HFFc6 (cell line): ENCODE data around the gene PORCN. TPM values are rescaled to one million over a fixed set of nuclear protein-coding genes. Genes with fewer than 3 reads are reported as not detected.
"Not testable (repeated sequence)": the region's sequence is repeated elsewhere in the genome, so short reads cannot be mapped to it uniquely, and the experiment has no call there.

Experiments
- DNase-seq: peaks from one replicate; pipeline ENCODE4 v3.0.0-alpha.2; 2018
- H3K27ac Mint-ChIP-seq: 2 replicates; pipeline ENCODE4 v1.8.0; 2020; ENCODE audit warnings: mild to moderate bottlenecking, mixed read lengths
- H3K27me3 Mint-ChIP-seq: 2 replicates; pipeline ENCODE4 v1.8.0; 2021; ENCODE audit warnings: mild to moderate bottlenecking, moderate library complexity, mixed read lengths; ENCODE audit not compliant: insufficient read depth
- H3K36me3 Mint-ChIP-seq: 2 replicates; pipeline ENCODE4 v1.8.0; 2021; ENCODE audit warnings: low read depth, mixed read lengths
- H3K4me1 Mint-ChIP-seq: 2 replicates; pipeline ENCODE4 v1.8.0; 2020; ENCODE audit warnings: low read depth, mixed read lengths
- H3K4me3 Mint-ChIP-seq: 2 replicates; pipeline ENCODE4 v1.8.0; 2020; ENCODE audit warnings: mild to moderate bottlenecking, moderate library complexity, mixed read lengths
- H3K9me3 Mint-ChIP-seq: 2 replicates; pipeline ENCODE4 v1.8.0; 2020; ENCODE audit warnings: mild to moderate bottlenecking, mixed read lengths
- total RNA-seq, 6 experiments: library from RNA; stranded (reverse); fragmentation: NEBNext Ultra II Directional; extraction: Animal tissue kit (Norgen Biotek cat#: 25700); gene quantifications; 2 replicates in 1 of 6; 3 replicates in 5 of 6; pipeline ENCODE4 v1.2.3, GENCODE V29; 2021
- TF ChIP-seq, protein P1 (sequence below): fragments of 200-600 bp; sonication (generic); IDR thresholded peaks from 2 replicates; pipeline ENCODE4 v1.5.0; 2021; ENCODE audit warnings: antibody characterized with exemption, mild to moderate bottlenecking

PORCN gene
- total RNA-seq, 6 experiments from 2014 or later, result 9.0 to 13.8 (median 10.7) TPM

- Mint-ChIP-seq H3K36me3 (peaks cover 6% of the 10 kb centered on the region; the same call in 1 of the 2 replicates), H3K4me1 (peaks cover 10% of the 10 kb centered on the region), H3K9me3 (no peaks in the 10 kb centered on the region), H3K4me3 (peak overlapping the region; percentile 86), H3K27me3 (no peaks in the 10 kb centered on the region; the same call in 1 of the 2 replicates), H3K27ac (peak overlapping the region; percentile 69)
- TF ChIP-seq, protein P1, sequence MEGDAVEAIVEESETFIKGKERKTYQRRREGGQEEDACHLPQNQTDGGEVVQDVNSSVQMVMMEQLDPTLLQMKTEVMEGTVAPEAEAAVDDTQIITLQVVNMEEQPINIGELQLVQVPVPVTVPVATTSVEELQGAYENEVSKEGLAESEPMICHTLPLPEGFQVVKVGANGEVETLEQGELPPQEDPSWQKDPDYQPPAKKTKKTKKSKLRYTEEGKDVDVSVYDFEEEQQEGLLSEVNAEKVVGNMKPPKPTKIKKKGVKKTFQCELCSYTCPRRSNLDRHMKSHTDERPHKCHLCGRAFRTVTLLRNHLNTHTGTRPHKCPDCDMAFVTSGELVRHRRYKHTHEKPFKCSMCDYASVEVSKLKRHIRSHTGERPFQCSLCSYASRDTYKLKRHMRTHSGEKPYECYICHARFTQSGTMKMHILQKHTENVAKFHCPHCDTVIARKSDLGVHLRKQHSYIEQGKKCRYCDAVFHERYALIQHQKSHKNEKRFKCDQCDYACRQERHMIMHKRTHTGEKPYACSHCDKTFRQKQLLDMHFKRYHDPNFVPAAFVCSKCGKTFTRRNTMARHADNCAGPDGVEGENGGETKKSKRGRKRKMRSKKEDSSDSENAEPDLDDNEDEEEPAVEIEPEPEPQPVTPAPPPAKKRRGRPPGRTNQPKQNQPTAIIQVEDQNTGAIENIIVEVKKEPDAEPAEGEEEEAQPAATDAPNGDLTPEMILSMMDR, result peak; percentile 6; the same call in 1 of the 2 replicates
- DNase-seq, result peak; percentile 1
Observed at GRCh38 chrX:48540028-48540375, 31.2 kb downstream of the PORCN start.

DNA sequence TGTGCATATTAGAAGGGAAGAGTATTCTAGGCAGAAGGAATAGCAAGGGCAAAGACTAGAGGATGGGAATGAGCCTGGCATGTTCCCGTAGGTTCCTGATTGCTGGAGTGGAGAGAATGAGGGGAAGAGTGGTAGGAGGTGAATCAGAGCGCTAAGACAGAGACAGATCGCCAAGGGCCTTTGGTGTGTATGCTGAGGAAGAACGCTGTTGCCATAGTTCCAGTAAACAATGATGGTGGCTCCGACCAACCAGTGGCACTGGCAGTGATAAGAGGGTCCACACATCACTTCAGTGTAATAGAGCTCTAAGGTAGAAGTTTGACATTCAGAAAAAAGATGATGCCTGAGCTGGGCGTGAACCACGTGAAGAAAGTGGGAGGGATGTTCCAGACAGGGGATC, 31.7 kb downstream of the PORCN start:
- TF ChIP-seq, protein P1, result no peak
- H3K27ac Mint-ChIP-seq, result peak overlapping the region; percentile 69
- no peaks in the 10 kb centered on the region; the same call in 1 of the 2 replicates for H3K27me3 Mint-ChIP-seq
- peak overlapping the region; percentile 86 for H3K4me3 Mint-ChIP-seq
- no peaks in the 10 kb centered on the region for H3K9me3 Mint-ChIP-seq
- peaks cover 8% of the 10 kb centered on the region; the same call in 1 of the 2 replicates for H3K36me3 Mint-ChIP-seq
- H3K4me1 Mint-ChIP-seq, result peaks cover 10% of the 10 kb centered on the region
- DNase-seq, result no peak

GRCh38 chrX:48541140-48541814, 32.5 kb downstream of the PORCN start:
- Mint-ChIP-seq H3K36me3 (peaks cover 9% of the 10 kb centered on the region; the same call in 1 of the 2 replicates), H3K27ac (no peak overlapping the region), H3K4me3 (0 out of 2 replicates have a peak overlapping the region, but pooled peaks have one; percentile 37), H3K4me1 (peaks cover 10% of the 10 kb centered on the region), H3K9me3 (no peaks in the 10 kb centered on the region), H3K27me3 (no peaks in the 10 kb centered on the region; the same call in 1 of the 2 replicates)
- TF ChIP-seq, protein P1, result no peak
- no peak for DNase-seq

DNA sequence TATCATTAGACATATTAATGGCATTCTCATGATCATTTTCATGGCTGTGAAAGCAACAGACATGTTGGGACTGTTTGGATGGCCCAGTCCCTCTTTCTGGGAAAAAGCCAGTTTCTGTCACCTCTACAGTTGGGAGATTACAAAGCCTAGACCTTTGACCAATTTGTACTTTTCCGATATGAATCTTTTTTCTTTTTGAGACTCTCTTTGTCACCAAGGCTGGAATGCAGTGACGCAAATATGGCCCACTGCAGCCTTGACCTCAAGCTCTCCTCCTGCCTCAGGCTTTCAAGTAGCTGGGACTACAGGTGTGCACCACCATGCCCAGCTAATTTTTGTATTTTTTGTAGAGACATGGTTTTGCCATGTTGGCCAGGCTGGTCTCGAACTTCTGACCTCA, 40.1 kb downstream of the PORCN start:
- Mint-ChIP-seq H3K4me3 (no peak overlapping the region), H3K27ac (no peak overlapping the region), H3K36me3 (0 out of 2 replicates have a peak, but pooled peaks cover 3% of the 10 kb centered on the region), H3K4me1 (no peaks in the 10 kb centered on the region), H3K27me3 (no peaks in the 10 kb centered on the region), H3K9me3 (no peaks in the 10 kb centered on the region)
- DNase-seq, result no peak
- TF ChIP-seq, protein P1, result no peak

GRCh38 chrX:48555731-48556325, 47.0 kb downstream of the PORCN start:
- H3K27ac Mint-ChIP-seq, result not testable (repeated sequence)

DNA sequence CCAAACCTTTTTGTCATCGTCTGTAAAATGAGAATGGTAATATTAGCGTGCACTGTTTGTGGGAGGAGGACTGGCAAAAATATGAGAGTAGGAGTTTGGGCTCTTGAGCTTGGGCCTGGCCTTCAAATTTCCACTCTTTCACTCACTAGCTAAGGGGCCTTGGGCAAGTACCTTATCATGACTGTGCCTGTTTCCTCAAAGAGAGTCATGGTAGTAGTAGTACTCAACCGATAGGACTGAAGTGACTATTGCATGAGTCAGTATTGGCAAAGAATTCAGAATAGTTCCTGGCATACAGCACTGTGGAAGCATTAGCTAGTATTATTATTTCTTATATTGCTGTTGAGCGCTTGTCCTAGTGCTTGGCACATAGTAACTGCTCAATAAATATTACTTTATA, 49.5 kb downstream of the PORCN start:
- TF ChIP-seq, protein P1, result no peak
- H3K9me3 Mint-ChIP-seq, result no peaks in the 10 kb centered on the region
- peak overlapping the region; percentile 85 for H3K27ac Mint-ChIP-seq
- peaks cover 5% of the 10 kb centered on the region for H3K4me1 Mint-ChIP-seq
- no peaks in the 10 kb centered on the region for H3K27me3 Mint-ChIP-seq
- H3K4me3 Mint-ChIP-seq, result no peak overlapping the region
- peaks cover 6% of the 10 kb centered on the region for H3K36me3 Mint-ChIP-seq
- peak; percentile 82 for DNase-seq

More at GRCh38 chrX:48555731-48556325, 47.0 kb downstream of the PORCN start:
- not testable (repeated sequence) for H3K36me3 Mint-ChIP-seq, H3K4me3 Mint-ChIP-seq, DNase-seq, H3K9me3 Mint-ChIP-seq, H3K27me3 Mint-ChIP-seq, H3K4me1 Mint-ChIP-seq
